Measurements from ENCODE around the gene TMEM184B.

The TMEM184B gene

GRCh38 chr22:38221908-38222796 is 50.7 kb downstream of the TMEM184B start:
- H3K27me3 ChIP-seq (ENCODE audit: insufficient read depth, low read depth, severe bottlenecking), result no peaks in the 10 kb centered on the region
- H3K27ac ChIP-seq, result no peak overlapping the region
- no peak for DNase-seq
- H3K4me3 ChIP-seq (ENCODE audit: low read depth, low read length), result no peak overlapping the region
- H3K9me3 ChIP-seq (ENCODE audit: severe bottlenecking), result no peaks in the 10 kb centered on the region
- H3K36me3 ChIP-seq, result peaks cover 25% of the 10 kb centered on the region
- TF ChIP-seq CTCF (IDR thresholded peaks at IDR 0.05; ENCODE audit: low read depth, low read length), result no peak

DNA sequence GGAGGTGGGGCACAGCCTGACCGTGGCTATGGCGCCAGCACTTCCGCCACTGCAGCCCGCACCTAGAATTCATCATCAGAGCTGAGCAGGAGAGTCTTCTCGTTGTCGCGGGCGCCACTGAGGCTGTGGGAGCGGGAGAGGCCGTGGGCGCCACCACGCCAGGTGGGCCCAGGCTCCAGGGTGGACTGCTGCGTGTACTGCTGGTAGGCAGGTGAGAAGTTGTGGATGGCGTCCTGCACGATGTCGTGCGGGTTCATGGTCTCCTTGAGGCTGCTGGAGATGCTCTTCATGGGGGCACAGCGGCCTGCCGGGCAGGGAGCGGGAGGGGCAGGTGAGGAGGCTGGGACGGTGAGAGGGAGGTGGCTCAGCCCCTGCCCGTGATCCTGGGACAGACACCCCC is 51.4 kb downstream of the TMEM184B start:
- Histone ChIP-seq H3K36me3 (peaks cover 21% of the 10 kb centered on the region), H3K9me3 (ENCODE audit: severe bottlenecking) (no peaks in the 10 kb centered on the region), H3K27ac (no peak overlapping the region)

GRCh38 chr22:38220653-38221386 is 52.0 kb downstream of the TMEM184B start:
- no peak for DNase-seq
- Histone ChIP-seq H3K27ac (peak overlapping the region; percentile 81), H3K9me3 (ENCODE audit: severe bottlenecking) (no peaks in the 10 kb centered on the region), H3K27me3 (ENCODE audit: insufficient read depth, low read depth, severe bottlenecking) (no peaks in the 10 kb centered on the region), H3K4me3 (ENCODE audit: low read depth, low read length) (no peak overlapping the region), H3K36me3 (peaks cover 18% of the 10 kb centered on the region)
- TF ChIP-seq CTCF (IDR thresholded peaks at IDR 0.05; ENCODE audit: low read depth, low read length), result no peak

More for the DNA sequence above, 51.4 kb downstream of the TMEM184B start:
- DNase-seq, result no peak
- no peak for TF ChIP-seq CTCF (IDR thresholded peaks at IDR 0.05; ENCODE audit: low read depth, low read length)
- Histone ChIP-seq H3K27me3 (ENCODE audit: insufficient read depth, low read depth, severe bottlenecking) (no peaks in the 10 kb centered on the region), H3K4me3 (ENCODE audit: low read depth, low read length) (no peak overlapping the region)

GRCh38 chr22:38220163-38220562 is 52.6 kb downstream of the TMEM184B start:
- Histone ChIP-seq H3K9me3 (ENCODE audit: severe bottlenecking) (no peaks in the 10 kb centered on the region), H3K36me3 (peaks cover 17% of the 10 kb centered on the region), H3K27me3 (ENCODE audit: insufficient read depth, low read depth, severe bottlenecking) (no peaks in the 10 kb centered on the region), H3K27ac (peak overlapping the region; percentile 81), H3K4me3 (ENCODE audit: low read depth, low read length) (no peak overlapping the region)
- DNase-seq, result peak; percentile 52
- TF ChIP-seq CTCF (IDR thresholded peaks at IDR 0.05; ENCODE audit: low read depth, low read length), result no peak

- H3K36me3 ChIP-seq, result peaks cover 12% of the 10 kb centered on the region
- peak overlapping the region; percentile 81 for H3K27ac ChIP-seq
- no peak overlapping the region for H3K4me3 ChIP-seq (ENCODE audit: low read depth, low read length)
- no peak for TF ChIP-seq CTCF (IDR thresholded peaks at IDR 0.05; ENCODE audit: low read depth, low read length)
- no peaks in the 10 kb centered on the region for H3K27me3 ChIP-seq (ENCODE audit: insufficient read depth, low read depth, severe bottlenecking)
- peak; percentile 89 for DNase-seq
- H3K9me3 ChIP-seq (ENCODE audit: severe bottlenecking), result no peaks in the 10 kb centered on the region
Observed at GRCh38 chr22:38219632-38220031, 53.2 kb downstream of the TMEM184B start.

Data from WERI-Rb-1 (cell line).